ENCODE measurements around the gene ILKAP. TPM values are rescaled to one million over a fixed set of nuclear protein-coding genes. Genes with fewer than 3 reads are reported as not detected.
A peak's percentile ranks its signal among the peaks of the same experiment; 100 is the strongest.

The ILKAP gene
- total and polyA plus RNA-seq, 2 of the 4 experiments (the other 2 are of a cell fraction) = 13.3 to 44.2 TPM

DNA sequence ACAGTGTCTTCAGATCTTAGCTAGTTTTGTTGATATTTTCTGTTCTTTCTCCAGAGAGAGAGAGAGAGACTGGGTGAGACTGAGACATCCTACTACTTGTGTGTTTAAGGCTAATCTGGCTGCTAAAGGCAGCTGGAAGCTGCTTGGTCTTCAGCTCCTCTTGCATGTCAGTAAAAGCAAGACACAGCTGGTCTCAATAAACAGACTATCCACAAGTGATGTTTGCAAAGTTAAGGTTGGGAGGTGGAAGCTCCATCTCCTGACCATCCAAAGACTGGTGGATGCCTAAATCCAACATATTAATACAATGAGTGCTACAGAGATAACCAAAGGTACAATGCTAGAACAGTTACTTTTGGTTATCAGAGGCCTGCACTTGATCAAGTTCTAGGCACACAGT lies 26.9 kb downstream of the ILKAP start:
- dilution Hi-C loops (cut with HindIII; ENCODE audit: low sequenced_read_pairs, unreplicated experiment) = no loop called here
- DNase-seq (peak; percentile 86), ATAC-seq (ENCODE audit: low read depth) (peak; percentile 96)
- Histone ChIP-seq H3K18ac (ENCODE audit: low read depth, low read length) (no peak overlapping the region), H3K4me2 (ENCODE audit: low read depth, low read length) (no peak overlapping the region), H3K79me1 (ENCODE audit: low read depth in 1 of 2, low read length in 2 of 2) (peaks cover 29 to 73% of the 10 kb centered on the region in 2 experiments), H4K5ac (ENCODE audit: low read depth, low read length) (no peak overlapping the region), H3K27me3 (ENCODE audit: control insufficient read depth, insufficient read depth, low read length) (no peaks in the 10 kb centered on the region), H2AK9ac (replicated peaks; ENCODE audit: low read depth, low read length, poor library complexity) (no peak overlapping the region), H3K9ac (ENCODE audit: low read depth, low read length) (no peak overlapping the region), H3K4me1 (ENCODE audit: control insufficient read depth, insufficient read depth, low read length) (peaks cover 3% of the 10 kb centered on the region), H2AK5ac (ENCODE audit: low read depth, low read length) (no peak overlapping the region), H2BK15ac (ENCODE audit: low read depth, low read length) (no peak overlapping the region), H3K9me1 (ENCODE audit: insufficient read depth, low read length) (peaks cover 10% of the 10 kb centered on the region), H3K56ac (ENCODE audit: extremely low read depth, insufficient read depth, low read length) (no peak overlapping the region), H3K36me3 (ENCODE audit: control insufficient read depth, insufficient read depth, low read length) (peaks cover 55% of the 10 kb centered on the region), H3K9me3 (ENCODE audit: control insufficient read depth, insufficient read depth, low read length) (no peaks in the 10 kb centered on the region), H3K4me3 (ENCODE audit: insufficient read depth, low read depth, low read length) (no peak overlapping the region), H2AFZ (replicated peaks; ENCODE audit: low read length, poor library complexity) (no peak overlapping the region), H2BK120ac (ENCODE audit: low read depth, low read length) (no peak overlapping the region), H3K27ac (ENCODE audit: insufficient read depth, low read length) (peak overlapping the region; percentile 27; the same call in 1 of the 2 replicates), H2BK5ac (ENCODE audit: low read depth, low read length, poor library complexity, severe bottlenecking) (peak overlapping the region; percentile 73), H3K4ac (ENCODE audit: low read depth, low read length) (no peak overlapping the region; the same call in 1 of the 2 replicates), H4K20me1 (ENCODE audit: insufficient read depth, low read length) (no peaks in the 10 kb centered on the region), H3K23ac (ENCODE audit: low read depth, low read length) (no peak overlapping the region), H3K14ac (replicated peaks; ENCODE audit: low read depth, low read length) (no peak overlapping the region), H2BK20ac (ENCODE audit: low read depth, low read length) (no peak overlapping the region), H4K91ac (ENCODE audit: insufficient read depth, low read depth, low read length) (no peak overlapping the region), H4K8ac (ENCODE audit: low read depth in 2 of 2, low read length in 2 of 2) (no peak overlapping the region)
- ChIA-PET POLR2A (ENCODE audit: unreplicated experiment) (interaction anchor here (0.8 kb wide), 1 partner anchor 27 kb away, joined by 4 read pairs; the partner anchor contains the start of gene ILKAP), CTCF (interaction anchor here (0.8 kb wide), 1 partner anchor 25 kb away, joined by 3 read pairs; no protein-coding TSS in a partner anchor)
- in situ Hi-C loops (cut with MboI; ENCODE audit: low sequenced_read_pairs) = no loop called here
- intact Hi-C loops (cut with micrococcal nuclease) = loop anchor here (5.0 to 10.0 kb wide), 2 partner anchors 114 to 182 kb away; partner anchors contain the start of gene SCLY
- no TSS peak for BruUV-seq (replicated peaks)
- no peak for TF ChIP-seq POLR2A (IDR thresholded peaks at IDR 0.05; ENCODE audit: low read depth, low read length)
- no peak for TF ChIP-seq NFE2L2 (IDR thresholded peaks at IDR 0.05; ENCODE audit: low read depth, low read length)
- TF ChIP-seq USF2 (IDR thresholded peaks at IDR 0.05; ENCODE audit: low read depth, low read length) = no peak
- no peak for TF ChIP-seq MAFK (IDR thresholded peaks at IDR 0.05; ENCODE audit: low read depth, low read length)
- TF ChIP-seq BHLHE40 (IDR thresholded peaks at IDR 0.05; ENCODE audit: low read depth, low read length) = no peak
- TF ChIP-seq CHD1 (IDR thresholded peaks at IDR 0.05; ENCODE audit: low read depth, low read length) = no peak
- no peak for TF ChIP-seq CEBPB (IDR thresholded peaks at IDR 0.05; ENCODE audit: low read depth, low read length)
- TF ChIP-seq RCOR1 (IDR thresholded peaks at IDR 0.05; ENCODE audit: insufficient replicate concordance, low read length) = no peak
- TF ChIP-seq, protein P1, sequence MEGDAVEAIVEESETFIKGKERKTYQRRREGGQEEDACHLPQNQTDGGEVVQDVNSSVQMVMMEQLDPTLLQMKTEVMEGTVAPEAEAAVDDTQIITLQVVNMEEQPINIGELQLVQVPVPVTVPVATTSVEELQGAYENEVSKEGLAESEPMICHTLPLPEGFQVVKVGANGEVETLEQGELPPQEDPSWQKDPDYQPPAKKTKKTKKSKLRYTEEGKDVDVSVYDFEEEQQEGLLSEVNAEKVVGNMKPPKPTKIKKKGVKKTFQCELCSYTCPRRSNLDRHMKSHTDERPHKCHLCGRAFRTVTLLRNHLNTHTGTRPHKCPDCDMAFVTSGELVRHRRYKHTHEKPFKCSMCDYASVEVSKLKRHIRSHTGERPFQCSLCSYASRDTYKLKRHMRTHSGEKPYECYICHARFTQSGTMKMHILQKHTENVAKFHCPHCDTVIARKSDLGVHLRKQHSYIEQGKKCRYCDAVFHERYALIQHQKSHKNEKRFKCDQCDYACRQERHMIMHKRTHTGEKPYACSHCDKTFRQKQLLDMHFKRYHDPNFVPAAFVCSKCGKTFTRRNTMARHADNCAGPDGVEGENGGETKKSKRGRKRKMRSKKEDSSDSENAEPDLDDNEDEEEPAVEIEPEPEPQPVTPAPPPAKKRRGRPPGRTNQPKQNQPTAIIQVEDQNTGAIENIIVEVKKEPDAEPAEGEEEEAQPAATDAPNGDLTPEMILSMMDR (conservative IDR thresholded peaks at IDR 0.05; ENCODE audit: low read depth, low read length) = no peak
- no peak for TF ChIP-seq FOS (IDR thresholded peaks at IDR 0.05; ENCODE audit: low read depth, low read length)
- TF ChIP-seq ELK1 (IDR thresholded peaks at IDR 0.05; ENCODE audit: borderline replicate concordance, low read depth, low read length) = no peak
- no peak for TF ChIP-seq SMC3 (IDR thresholded peaks at IDR 0.05; ENCODE audit: low read depth, low read length)
- no peak for TF ChIP-seq MXI1 (IDR thresholded peaks at IDR 0.05; ENCODE audit: borderline replicate concordance, low read depth, low read length)
- no peak for TF ChIP-seq RAD21 (IDR thresholded peaks at IDR 0.05; ENCODE audit: low read length)
- no peak for TF ChIP-seq RFX5 (IDR thresholded peaks at IDR 0.05; ENCODE audit: low read depth, low read length)
- TF ChIP-seq MAZ (IDR thresholded peaks at IDR 0.05; ENCODE audit: borderline replicate concordance, low read depth, low read length) = no peak
